ENCODE data around the gene TRAIP. TPM values are rescaled to one million over a fixed set of nuclear protein-coding genes. Genes with fewer than 3 reads are reported as not detected.
"Not testable (repeated sequence)": the region's sequence is repeated elsewhere in the genome, so short reads cannot be mapped to it uniquely, and the experiment has no call there.

The TRAIP gene
- total and polyA plus RNA-seq, 8 donors = 2.4 to 15.1 (median 11.7) TPM

- ATAC-seq = no peak
- intact Hi-C loops (cut with DNase I) = no loop called here
- Histone ChIP-seq H3K9me3 (no peaks in the 10 kb centered on the region), H3K4me3 (no peak overlapping the region), H3K27me3 (no peaks in the 10 kb centered on the region), H3K4me1 (peaks cover 0 to 2% of the 10 kb centered on the region in 2 donors), H3K27ac (no peak overlapping the region), H3K36me3 (peaks cover 0 to 8% of the 10 kb centered on the region in 2 donors)
- peak in 1 of 2 donors; percentile 14 for TF ChIP-seq CTCF (IDR thresholded peaks at IDR 0.05)
- DNase-seq = no peak
These were observed 15.2 kb downstream of the TRAIP start for GRCh38 chr3:49841126-49841696.

- TF ChIP-seq CTCF (IDR thresholded peaks at IDR 0.05) = no peak
- DNase-seq = peak in 1 of 4 donors; percentile 26
- Histone ChIP-seq H3K27ac (no peak overlapping the region), H3K4me1 (peaks cover 0 to 2% of the 10 kb centered on the region in 2 donors), H3K4me3 (no peak overlapping the region), H3K27me3 (no peaks in the 10 kb centered on the region), H3K9me3 (no peaks in the 10 kb centered on the region), H3K36me3 (peaks cover 0 to 3% of the 10 kb centered on the region in 2 donors)
- intact Hi-C loops (cut with DNase I) = no loop called here
- ATAC-seq = no peak
These were observed 16.0 kb downstream of the TRAIP start for GRCh38 chr3:49840388-49840787.

- intact Hi-C loops (cut with DNase I) = loop anchor here in 1 of 2 donors (5.0 to 10.0 kb wide), 2 partner anchors 37 to 124 kb away; partner anchors contain the start of genes AMIGO3 and INKA1
- DNase-seq = peak; percentile 75 to 89 (median 82)
- peaks cover 0 to 2% of the 10 kb centered on the region in 2 donors for H3K4me1 ChIP-seq
- no peaks in the 10 kb centered on the region for H3K27me3 ChIP-seq
- H3K27ac ChIP-seq = no peak overlapping the region
- TF ChIP-seq CTCF (IDR thresholded peaks at IDR 0.05) = peak; percentile 82 to 85
- no peak overlapping the region for H3K4me3 ChIP-seq
- H3K9me3 ChIP-seq = no peaks in the 10 kb centered on the region
- peak; percentile 95 for ATAC-seq
- no peaks in the 10 kb centered on the region for H3K36me3 ChIP-seq
These were observed 17.1 kb downstream of the TRAIP start for GRCh38 chr3:49839193-49839809.

GRCh38 chr3:49831341-49831740 is 25.0 kb downstream of the TRAIP start:
- no peak overlapping the region for H3K4me3 ChIP-seq
- intact Hi-C loops (cut with DNase I) = loop anchor here in 1 of 2 donors (10.0 kb wide), 1 partner anchor 117 kb away; the partner anchor contains the start of gene AMIGO3
- TF ChIP-seq CTCF (IDR thresholded peaks at IDR 0.05) = no peak
- ATAC-seq = no peak
- no peaks in the 10 kb centered on the region for H3K9me3 ChIP-seq
- no peak for DNase-seq
- H3K27ac ChIP-seq = no peak overlapping the region
- no peaks in the 10 kb centered on the region for H3K4me1 ChIP-seq
- H3K27me3 ChIP-seq = no peaks in the 10 kb centered on the region
- peaks cover 0 to 25% of the 10 kb centered on the region in 2 donors for H3K36me3 ChIP-seq

GRCh38 chr3:49826016-49826415 is 30.3 kb downstream of the TRAIP start:
- no peak overlapping the region for H3K27ac ChIP-seq
- DNase-seq (no peak), ATAC-seq (no peak)
- TF ChIP-seq CTCF (IDR thresholded peaks at IDR 0.05) = no peak
- H3K9me3 ChIP-seq = no peaks in the 10 kb centered on the region
- H3K36me3 ChIP-seq = peaks cover 0 to 14% of the 10 kb centered on the region in 2 donors
- intact Hi-C loops (cut with DNase I) = no loop called here
- no peaks in the 10 kb centered on the region for H3K4me1 ChIP-seq
- no peaks in the 10 kb centered on the region for H3K27me3 ChIP-seq
- H3K4me3 ChIP-seq = no peak overlapping the region

GRCh38 chr3:49823131-49823530 is 33.2 kb downstream of the TRAIP start:
- H3K36me3 ChIP-seq; H3K27me3 ChIP-seq; DNase-seq; intact Hi-C loops (cut with DNase I); H3K9me3 ChIP-seq; H3K4me3 ChIP-seq; H3K27ac ChIP-seq; H3K4me1 ChIP-seq; ATAC-seq: not testable (repeated sequence)
